Epidermal melanocyte (primary cell): Measurements from ENCODE around the gene RAB3A.

Experiments used
- DNase-seq: peaks from one replicate; pipeline ENCODE4 v3.0.0; 2011; ENCODE audit warnings: low spot score; ENCODE audit not compliant: insufficient read length

The RAB3A gene

DNA sequence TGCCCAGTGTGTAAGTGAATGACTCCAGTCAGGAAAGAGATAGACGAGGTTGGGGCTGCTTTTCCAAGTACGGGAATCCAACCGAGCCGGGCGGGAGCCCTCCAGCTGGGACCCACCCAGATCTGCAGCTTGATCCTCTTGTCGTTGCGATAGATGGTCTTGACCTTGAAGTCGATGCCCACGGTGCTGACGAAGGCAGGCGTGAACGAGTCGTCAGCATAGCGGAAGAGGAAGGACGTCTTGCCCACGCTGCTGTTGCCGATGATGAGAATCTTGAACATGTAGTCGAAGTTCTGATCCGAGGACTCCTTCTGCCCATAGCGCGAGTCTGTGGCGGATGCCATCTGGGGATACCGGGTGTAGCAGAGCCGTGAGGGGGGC, 1.5 kb downstream of the RAB3A start:
- no peak for DNase-seq

DNA sequence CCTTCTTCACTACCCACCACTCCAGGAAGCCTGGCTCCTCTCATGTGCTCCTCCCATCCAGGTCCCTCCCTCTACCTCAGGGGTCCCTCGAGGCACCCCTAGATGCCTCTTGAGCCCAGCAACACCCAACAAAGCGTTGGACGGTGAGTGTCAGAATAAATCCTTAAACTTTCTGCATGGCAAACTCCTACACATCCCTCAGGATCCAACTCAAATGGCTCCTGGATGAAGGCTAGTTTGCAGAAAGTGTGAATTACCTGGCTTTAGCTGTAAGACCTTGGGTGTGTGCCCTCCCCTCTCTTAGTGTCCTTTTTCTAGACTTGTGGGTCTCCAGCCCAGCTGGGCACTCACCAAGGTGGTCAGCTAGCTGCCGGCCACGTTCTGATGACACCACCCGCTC, 5.5 kb downstream of the RAB3A start:
- DNase-seq, result no peak

DNA sequence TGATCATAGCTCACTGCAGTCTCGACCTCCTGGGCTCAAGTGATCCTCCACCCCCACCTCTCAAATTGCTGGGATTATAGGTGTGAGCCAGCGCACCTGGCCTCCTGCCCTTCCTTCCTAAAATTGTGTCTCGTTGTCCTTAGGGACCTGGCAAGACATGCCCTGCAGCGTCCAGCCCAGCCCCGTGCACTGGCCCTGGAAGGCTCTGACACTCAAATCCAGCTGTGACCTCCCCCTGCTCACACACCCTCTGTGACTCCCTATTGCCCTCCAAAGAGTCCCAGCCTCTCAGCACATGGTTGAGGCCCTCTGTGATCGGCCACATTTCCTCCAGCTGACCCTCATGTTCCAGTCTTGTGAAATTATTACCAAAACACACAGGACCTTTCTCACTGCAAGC, 5.9 kb downstream of the RAB3A start:
- DNase-seq, result no peak

DNA sequence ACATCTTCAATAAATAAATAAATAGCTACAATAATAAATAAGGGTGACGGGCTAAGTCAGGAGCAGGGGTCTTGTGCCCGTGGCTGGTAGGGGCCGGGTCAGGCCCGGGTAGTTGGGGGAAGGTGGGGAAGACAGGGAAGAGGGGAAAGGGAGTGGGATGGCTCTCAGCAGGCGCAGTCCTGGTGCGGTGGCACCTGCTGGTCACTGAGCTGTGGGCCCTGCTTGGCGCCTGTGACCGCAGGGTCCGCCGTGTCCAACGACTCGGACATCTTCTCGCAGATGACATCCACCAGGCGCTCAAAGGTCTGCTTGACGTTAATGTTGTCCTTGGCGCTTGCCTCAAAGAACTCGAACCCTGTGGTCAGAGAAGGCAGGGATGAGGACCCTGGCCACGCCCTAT, 6.5 kb downstream of the RAB3A start:
- DNase-seq, result no peak

DNA sequence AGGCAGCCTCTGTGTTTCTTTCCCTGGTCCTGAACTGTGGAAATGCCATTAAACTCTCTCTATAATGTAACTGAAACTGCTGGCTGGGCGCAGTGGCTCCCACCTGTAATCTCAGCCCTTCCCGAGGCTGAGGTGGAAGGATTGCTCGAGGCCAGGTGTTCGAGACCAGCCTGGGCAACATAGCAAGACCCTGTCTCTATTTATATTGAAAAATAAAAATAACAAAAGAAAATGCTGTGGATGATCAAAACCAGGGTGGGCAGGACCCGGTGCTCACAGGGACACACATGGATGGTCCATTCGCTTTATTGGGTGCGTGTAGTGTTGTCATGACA, 7.4 kb downstream of the RAB3A start:
- no peak for DNase-seq

DNA sequence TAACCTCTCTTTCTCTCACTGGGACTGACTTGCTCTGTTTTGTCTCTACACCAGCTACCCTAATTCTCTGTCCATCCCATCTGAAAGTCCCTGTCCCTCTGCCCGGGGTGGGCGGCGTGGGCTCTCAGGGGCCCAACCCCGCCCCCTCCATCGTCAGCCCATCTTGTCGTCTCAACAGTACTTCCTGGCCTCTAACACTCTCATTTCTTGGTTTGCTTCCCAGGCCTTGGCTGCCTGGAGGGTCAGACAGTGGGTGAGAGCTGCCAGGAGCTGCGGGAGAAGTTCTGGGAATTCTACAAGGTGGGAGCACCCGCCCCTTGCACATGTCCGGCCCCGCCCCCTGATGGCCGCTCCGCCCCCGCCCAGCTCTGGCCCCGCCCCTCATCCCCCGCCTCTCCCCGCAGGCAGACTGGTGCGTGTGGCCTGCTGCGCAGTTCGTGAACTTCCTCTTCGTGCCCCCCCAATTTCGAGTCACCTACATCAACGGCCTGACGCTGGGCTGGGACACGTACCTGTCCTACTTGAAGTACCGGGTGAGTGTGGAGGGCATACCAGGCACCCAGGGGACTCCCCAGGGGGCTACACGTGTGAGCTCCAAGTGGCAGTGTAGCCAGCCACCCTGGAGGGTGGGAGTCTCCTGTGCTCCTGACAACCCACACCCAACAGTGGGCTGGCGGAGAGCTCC, 9.1 kb downstream of the RAB3A start:
- no peak for DNase-seq

DNA sequence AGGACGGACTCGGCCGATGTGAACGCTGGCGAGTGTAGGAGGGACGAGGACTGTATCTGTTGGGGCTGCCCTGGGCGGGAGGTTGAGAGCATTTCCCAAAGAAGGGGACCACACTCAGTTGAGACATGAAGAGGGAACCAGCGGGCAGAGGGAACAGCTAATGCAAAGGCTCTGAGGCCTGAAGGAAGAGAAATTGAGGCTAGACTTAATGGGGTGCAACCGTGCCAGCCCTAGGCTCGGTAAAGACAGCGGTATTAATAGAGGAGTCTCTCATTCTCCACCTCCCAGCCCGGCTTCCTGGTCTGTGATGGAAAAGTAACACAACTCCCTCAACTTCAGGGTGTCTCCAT, 9.7 kb downstream of the RAB3A start:
- DNase-seq, result no peak

DNA sequence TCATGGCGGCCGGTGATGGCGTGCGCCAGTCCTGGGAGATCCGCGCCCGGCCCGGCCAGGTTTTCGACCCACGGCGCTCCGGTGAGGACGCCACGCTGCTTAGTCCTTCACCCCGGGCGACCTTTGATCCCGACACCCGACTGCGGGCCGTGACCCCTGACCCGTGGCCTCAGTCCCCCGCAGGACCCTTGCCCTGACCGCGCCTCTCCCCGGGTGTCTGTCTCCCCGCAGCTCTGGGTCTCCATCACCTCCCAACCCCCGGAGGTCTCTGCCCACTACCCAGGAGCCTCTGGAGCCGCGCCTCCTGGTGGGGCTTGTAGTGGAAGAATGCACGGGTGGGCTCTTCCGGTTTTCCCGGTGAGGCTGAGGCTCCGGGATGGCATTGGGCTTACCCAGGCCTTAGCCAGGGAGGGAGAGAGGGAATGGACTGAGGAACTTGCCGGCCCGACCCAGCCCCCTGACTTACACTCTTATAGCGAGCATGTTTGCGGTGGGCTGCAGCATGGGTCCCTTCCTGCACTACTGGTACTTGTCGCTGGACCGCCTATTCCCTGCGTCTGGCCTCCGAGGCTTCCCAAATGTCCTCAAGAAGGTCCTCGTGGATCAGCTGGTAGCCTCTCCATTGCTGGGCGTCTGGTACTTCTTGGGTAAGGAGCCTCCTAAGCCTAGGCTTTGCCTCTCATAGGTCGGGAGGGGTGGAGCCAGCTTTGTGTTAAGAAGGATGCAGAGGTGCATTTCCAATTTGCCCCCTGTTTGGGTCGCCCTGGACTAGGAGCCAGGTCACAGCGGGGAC, 10.3 kb downstream of the RAB3A start:
- DNase-seq, result no peak

DNA sequence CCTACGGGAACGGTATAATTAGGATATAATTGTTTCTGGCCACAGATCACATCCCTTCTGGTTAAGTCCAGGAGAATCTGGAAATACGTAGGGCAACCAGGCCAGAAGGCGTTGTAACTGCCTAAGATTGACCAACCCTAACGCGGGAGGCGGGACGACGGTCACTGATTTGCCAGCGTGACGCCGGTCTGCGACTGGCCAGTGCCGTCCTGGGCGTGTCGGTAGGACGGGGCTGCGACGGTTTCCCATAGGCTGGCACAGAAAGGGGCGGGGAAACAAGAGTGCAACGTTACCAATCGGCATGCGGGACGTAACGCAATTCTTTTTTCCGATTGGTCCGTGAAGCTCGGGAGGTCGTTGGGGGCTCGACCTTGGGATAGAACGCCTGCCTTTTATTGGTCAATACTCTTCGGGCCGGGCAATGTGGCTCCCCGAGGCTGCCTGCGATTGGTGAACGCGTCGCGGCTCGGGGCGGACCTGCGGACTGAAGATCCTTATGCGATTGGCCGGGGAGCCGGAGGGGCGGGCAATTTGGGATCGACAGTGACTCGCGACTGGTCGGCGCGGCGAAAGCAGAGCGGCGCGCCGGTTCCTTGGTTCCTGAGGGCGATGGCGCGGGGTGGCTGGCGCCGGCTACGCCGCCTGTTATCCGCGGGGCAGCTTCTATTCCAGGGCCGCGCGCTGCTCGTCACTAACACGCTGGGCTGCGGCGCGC, 11.0 kb downstream of the RAB3A start, which contains the start of gene MPV17L2:
MPV17L2 (plus strand) TSS at position 546 of the 715 bp plus-strand sequence; CDS start at position 610, 64 bp downstream.
- DNase-seq, result peak; percentile 90

DNA sequence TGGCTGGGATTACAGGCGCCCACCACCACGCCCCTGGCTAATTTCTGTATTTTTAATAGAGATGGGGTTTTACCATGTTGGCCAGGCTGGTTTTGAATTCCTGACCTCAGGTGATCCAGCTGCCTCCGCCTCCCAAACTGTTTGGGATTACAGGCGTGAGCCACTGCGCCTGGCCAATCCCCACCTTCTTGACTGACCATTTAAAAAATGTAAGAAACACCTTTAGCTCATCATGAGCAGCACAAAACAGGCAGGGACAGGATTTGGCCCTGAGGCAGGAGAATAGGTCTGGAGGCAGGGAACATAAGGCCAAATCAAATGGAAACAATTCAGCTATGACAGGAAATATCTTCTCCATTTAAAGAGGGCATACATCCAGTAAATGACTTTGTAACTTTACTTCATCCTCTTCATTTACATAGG, 12.2 kb downstream of the RAB3A start:
- DNase-seq, result no peak

DNA sequence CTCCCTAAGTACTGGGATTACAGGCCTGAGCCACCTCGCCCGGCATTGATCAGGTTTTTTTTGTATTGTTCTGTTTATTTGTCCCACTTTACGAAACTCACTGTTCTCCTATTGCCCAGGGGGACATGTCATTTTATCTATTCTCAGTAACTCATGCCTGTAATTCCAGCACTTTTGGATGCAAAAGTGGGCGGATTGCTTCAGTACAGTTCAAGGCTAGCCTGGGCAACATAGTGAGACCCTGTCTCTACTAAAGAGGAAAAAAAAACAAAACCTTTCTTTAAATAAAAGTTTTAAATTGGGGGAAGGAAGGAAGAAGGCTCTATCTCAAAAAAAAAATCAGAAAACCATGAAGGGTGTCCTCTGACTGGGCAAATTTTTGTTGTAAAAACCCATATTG, 13.6 kb downstream of the RAB3A start:
- DNase-seq, result no peak

DNA sequence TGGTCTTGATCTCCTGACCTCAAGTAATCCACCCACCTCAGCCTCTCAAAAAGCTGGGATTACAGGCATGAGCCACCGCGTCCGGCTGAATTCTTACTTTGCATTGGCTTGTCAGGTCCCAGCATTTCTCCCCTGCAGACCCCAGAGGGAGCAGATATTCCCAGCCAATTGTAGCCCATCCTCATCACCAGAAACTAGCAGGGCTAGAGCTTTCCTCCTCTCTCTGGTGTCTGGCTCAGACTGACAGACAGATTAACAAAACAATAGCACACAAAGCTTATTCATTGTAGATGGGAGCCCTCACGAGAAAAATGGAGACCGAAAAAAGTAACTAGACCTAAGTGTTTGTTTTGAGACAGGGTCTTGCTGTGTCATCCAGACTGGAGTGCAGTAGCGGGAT, 18.3 kb downstream of the RAB3A start:
- no peak for DNase-seq

DNA sequence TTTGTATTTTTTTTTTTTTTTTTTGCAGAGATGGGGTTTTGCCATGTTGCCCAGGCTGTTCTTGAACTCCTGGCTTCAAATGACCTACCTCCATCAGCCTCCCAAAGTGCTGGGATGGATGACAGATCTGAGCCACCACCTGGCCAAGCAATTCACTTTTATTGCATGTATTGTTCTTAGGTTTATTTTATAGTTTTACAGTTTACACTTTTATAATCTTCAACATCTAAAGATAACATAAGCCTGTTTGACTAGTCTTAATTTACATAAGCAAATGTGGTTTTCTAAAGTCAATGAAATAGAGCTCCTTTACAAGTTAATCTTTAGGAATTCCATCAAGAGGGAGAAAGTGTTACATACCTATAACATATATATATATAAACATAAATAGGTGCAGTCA, 20.3 kb downstream of the RAB3A start:
- no peak for DNase-seq

DNA sequence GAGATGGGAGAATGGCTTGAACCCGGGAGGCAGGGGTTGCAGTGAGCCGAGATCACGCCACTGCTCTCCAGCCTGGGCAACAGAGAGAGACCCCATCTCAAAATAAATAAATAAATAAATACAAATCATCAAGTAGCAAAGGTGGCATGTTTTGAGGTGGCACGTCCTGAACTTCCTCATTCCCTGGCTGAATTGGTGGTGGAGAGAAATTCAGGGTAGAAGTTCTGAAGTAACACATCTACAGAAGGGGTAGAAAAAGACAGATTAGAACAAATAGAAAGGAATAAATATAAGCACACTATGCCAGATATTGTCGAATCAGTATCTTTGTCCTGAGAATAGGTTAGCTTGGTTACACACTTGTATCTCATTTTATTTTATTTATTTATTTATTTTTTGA, 23.9 kb downstream of the RAB3A start:
- no peak for DNase-seq

DNA sequence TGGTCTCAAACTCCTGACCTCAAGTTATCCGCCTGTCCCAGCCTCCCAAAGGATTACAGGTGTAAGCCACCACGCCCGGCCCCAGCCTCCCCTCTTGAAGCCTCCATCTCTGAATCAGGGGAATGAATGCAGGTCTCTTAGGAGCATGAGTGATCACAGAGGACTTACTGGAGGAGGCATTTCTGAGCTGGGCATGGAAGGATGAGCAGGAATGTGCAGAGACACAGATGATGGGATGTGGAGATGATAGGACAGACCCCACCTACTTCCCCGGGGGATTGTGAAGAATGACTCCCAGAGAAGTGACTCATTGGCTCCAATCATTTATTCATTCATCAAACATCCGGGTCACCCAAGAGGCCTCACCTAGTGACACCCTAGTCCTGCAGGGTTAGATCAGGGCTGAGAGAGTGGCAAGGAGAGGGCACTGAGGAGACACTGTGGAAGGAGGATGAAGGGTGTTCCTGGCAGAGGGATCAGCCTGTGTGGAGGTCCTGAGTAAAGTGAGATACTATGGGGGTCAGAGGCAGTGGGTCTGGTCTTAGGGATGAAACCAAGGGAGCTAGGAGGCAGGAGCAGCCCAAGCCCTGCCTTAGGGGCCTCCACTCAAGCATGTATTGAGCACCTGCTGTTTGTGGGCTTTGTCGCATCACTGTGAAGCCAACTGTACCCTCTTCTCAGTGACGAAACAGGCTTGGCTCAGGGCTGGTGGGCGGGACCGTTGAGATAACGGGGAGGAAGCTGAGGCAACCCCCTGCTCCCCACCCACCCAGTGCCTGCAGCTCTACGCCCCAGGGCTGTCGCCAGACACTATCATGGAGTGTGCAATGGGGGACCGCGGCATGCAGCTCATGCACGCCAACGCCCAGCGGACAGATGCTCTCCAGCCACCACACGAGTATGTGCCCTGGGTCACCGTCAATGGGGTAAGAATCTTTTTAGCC, 27.2 kb downstream of the RAB3A start:
- DNase-seq, result no peak

DNA sequence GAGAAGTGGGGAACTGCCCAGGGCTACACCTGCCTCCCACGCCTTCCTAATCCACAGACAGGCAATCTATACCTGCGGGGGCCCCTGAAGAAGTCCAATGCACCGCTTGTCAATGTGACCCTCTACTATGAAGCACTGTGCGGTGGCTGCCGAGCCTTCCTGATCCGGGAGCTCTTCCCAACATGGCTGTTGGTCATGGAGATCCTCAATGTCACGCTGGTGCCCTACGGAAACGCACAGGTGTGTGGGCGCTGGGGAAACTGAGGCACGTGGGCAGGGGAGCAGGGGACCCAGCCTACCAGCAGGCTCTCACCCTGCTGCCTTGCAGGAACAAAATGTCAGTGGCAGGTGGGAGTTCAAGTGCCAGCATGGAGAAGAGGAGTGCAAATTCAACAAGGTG, 28.9 kb downstream of the RAB3A start:
- no peak for DNase-seq

DNA sequence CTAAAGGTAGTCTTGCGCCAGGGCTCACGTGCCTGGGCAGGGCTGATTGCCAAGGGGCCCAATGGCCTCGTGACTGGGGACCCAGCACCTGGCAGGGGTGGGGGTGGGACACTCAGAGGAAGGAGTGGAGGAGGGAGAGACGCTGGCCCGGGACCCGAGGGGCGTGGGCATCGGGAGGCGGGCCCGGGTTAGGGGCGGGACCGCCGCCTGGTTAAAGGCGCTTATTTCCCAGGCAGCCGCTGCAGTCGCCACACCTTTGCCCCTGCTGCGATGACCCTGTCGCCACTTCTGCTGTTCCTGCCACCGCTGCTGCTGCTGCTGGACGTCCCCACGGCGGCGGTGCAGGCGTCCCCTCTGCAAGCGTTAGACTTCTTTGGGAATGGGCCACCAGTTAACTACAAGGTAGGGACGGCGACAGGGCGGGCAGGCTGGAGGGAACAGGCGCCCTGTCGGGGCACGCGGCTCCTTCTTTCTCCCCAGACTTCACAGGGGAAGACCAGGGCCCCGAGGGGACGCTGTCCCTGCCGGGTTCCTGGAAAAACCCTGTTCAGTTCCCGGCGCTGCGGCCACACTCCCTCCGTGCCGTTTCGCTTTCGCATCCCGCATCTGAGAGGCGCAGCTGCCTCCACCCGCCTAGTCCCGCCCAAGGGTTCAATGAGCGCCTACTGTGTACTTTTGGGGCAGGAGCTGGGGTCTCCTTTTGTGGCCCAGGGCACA, 30.1 kb downstream of the RAB3A start, which contains the start of gene IFI30:
IFI30 (plus strand) TSS at position 242 of the 717 bp plus-strand sequence; CDS start at position 271, 29 bp downstream.
- DNase-seq, result peak; percentile 84

DNA sequence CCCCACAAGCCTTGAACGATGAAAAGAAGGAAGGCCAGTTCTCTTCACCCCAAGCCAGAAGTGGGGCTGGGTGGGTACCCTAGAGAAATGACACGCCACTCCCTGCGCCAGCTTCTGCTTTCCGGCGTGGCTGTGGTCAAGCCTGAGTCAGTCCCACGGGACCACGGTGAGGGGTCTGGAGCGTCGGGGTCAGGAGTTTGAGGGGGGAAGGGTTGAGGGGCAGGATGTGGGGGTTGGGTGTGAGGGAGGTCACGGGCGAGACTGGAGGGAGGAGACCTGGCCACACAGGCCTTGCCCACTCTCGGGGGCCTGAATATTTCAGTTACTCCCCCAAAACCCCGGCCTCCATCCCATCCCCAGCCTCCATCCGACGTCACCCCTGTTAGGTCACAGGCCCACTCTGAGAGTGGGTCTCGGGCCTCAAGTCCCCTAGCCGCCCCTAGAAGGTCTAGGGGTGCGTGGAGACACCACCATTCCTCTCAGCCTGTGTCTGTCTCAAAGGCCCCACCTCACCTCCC, 30.7 kb downstream of the RAB3A start:
- DNase-seq, result no peak

DNA sequence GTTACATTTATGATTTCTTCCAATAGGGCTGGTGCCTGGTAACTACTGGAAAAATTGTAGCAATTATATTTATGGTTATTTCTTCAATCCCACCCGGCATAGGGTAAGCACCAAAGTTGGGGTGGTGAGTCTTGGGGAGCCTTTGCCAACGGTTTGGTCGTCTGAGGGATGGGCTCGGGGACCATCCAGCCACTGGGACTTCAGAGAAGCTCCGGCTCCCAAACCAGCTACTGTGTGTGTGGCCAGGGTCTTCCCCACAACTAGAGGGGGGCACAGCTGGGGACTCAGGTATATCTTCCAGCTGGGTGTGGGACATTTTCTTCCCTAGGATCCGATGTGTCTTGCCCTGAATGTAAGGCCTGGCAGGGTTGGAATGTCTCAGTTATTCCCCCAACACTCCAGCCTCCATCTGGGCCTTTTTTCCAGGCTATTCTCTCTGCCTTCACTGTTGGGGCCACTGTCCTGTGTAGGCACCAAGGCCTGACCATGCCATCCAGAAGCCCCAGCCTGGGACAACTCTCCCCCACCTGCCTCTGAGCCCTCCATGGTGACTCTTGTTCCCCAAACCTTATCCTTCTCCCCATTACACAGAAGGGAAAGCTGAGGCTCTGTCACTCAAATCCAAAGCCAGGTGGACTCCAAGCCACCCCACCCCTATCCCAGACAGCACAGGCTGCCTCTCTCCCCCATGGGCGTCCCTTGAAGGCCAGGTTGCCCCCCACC, 31.4 kb downstream of the RAB3A start:
- DNase-seq, result no peak
